ENCODE measurements around the gene PFKP.

Gene PFKP

GRCh38 chr10:3094609-3095036, 27.3 kb downstream of the PFKP start:
- H3K27ac ChIP-seq = no peak overlapping the region
- no peak for TF ChIP-seq CTCF (IDR thresholded peaks at IDR 0.05)

DNA sequence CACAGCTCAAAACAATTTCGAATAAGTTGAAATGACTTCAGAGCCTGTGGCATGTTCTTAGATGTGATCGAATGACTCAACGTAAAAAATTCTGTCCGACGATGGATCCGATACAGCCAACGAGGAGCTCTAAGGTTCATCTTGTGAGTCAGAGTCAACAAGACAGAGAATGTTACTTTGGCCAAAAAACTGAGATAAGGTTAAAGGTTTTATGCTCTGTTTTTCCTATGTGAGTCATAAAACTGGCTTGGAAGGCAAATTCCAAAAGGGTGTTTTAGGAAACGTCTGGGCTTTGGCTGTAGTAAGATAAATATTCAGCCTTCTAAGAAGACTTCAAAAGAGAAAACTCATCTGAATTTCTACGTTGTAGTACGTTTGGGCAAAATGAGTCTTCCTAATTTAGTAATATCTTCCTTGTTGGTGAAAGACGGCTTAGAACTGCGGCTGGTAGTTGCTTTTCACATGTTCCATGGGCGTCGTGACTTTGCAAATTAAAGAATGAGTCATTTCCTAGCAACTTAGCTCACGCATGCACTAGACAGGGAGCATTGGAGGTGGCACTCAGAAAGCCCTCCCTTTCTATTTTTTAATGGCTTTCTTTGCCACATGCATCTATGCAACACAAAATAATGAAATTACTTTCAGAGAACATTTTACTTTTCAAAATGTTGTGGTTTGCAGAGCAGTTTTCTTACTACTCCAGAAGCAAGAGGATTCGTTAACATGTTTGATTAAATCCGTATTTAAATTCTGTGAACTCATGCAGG, 28.2 kb downstream of the PFKP start:
- H3K27ac ChIP-seq = no peak overlapping the region
- TF ChIP-seq ZFX (IDR thresholded peaks at IDR 0.05; ENCODE audit: borderline replicate concordance) = no peak
- no peak for TF ChIP-seq CTCF (IDR thresholded peaks at IDR 0.05)

DNA sequence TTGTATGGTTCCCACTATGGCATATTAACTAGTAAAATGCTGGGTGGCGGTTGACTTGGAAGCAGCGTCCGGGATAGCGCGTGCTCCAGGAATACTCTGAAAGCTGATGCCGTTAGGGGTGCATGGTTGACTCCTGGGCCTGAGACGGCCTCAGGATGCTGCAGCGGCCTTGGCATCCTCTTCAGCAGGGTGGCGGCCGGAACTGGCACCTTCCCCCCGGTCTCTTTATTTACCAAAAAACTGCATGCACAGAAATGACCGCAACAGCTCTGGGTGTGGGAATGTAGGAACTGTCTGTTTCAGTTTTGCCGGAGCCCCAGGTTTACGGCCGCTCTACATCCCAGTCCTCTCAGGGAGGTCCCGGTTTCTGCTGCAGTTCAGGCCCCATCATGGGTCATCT, 28.8 kb downstream of the PFKP start:
- no peak for TF ChIP-seq ZFX (IDR thresholded peaks at IDR 0.05; ENCODE audit: borderline replicate concordance)
- TF ChIP-seq CTCF (IDR thresholded peaks at IDR 0.05) = no peak
- H3K27ac ChIP-seq = no peak overlapping the region

DNA sequence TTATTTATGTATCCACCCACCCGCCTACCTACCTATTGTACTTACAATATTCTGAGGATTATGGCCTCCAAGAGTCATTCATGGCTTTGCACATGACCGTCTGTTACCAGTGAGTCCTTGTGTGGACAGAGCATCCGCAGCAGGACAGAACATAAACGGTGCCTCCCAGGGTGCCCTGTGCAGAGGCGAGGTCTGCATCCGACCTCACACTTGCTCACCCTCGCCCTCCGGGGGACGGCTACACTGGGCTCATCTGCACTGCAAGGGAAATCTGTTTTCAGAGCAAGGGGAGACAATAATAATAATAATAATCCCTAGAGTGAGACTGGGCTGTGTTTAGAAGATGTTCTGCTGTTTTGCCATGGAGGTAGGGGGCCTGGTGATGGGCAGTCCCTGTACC, 29.8 kb downstream of the PFKP start:
- TF ChIP-seq ZFX (IDR thresholded peaks at IDR 0.05; ENCODE audit: borderline replicate concordance) (no peak), CTCF (IDR thresholded peaks at IDR 0.05) (no peak)
- H3K27ac ChIP-seq = no peak overlapping the region

DNA sequence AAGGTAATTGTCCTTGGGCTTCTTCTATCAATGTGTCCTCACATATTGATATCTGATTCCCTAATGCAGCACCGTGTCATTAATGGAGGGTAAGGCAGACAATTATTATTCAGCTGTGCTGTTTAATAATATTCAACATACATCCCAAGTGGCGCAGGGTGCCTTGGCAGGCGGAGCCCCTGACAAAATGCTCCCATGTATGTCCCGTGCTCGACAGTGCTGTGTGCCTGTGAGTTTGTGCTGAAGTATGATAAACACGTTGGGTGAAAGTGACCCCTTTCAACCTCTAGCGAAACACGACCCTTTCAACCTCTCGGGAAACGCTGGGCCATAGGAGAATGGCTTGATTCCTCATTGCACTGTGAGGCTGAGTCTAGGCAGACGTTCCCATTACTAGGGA, 31.3 kb downstream of the PFKP start:
- TF ChIP-seq ZFX (IDR thresholded peaks at IDR 0.05; ENCODE audit: borderline replicate concordance) (no peak), CTCF (IDR thresholded peaks at IDR 0.05) (no peak)
- no peak overlapping the region for H3K27ac ChIP-seq

DNA sequence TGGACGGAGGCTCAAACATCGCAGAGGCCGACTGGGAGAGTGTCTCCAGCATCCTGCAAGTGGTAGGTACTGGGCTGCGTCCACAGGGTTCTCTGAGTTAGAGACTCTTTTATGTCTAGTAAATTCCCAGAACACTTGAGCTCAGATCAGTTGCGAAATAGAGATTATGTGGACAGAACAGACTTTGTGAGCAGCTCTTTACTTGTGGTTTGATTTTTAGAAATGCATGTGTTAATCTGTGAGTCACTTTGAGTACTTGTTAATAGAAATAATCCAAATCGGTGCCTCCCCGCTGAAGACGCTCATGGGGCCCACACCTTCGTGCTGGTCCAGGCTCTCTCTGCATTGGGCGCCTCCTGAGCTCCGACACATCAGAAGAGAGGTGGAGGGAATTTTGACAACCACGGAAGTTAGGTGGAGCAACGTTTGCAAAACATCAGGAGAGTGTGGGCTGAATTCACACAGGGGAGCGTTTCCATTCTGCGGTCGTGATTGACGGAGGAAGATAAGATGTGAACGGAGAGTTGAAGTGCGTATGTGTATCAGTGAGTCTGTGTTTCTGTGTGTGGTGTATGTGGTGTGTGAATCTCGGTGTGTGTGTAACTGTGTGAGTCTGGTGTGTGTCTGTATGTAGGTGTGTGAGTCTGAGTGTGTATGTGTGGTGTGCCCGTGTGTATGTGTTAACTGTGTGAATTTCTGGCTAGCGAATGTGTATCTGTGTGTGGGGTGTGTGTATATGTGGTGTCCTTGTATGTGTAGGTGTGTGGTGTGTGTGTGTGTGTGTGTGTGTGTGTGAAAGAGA, 32.1 kb downstream of the PFKP start:
- no peak for TF ChIP-seq ZFX (IDR thresholded peaks at IDR 0.05; ENCODE audit: borderline replicate concordance)
- no peak for TF ChIP-seq CTCF (IDR thresholded peaks at IDR 0.05)
- H3K27ac ChIP-seq = no peak overlapping the region
